PFSK-1 (cell line): ENCODE data around the gene WIPI1. TPM values are rescaled to one million over a fixed set of nuclear protein-coding genes. Genes with fewer than 3 reads are reported as not detected.

Experiments used
- FOXP2 ChIP-seq: optimal IDR thresholded peaks from 2 replicates; pipeline ENCODE3; 2011; ENCODE audit warnings: borderline replicate concordance, control low read depth, inconsistent platforms; ENCODE audit not compliant: insufficient read depth; ENCODE audit errors: extremely low read length, extremely low read depth
- POLR2AphosphoS5 ChIP-seq: IDR thresholded peaks from 2 replicates; pipeline ENCODE4 v1.6.1; 2012; ENCODE audit warnings: low read depth, mild to moderate bottlenecking, control low read depth, low read length, moderate library complexity
- REST ChIP-seq, 2 experiments: IDR thresholded peaks; 2 replicates each; pipeline versions ENCODE4 v1.6.1 to v1.8.0; 2011 to 2012; ENCODE audit warnings: low read depth in 2 of 2, low read length in 2 of 2, control low read depth in 1 of 2, inconsistent platforms in 1 of 2, mild to moderate bottlenecking in 1 of 2, moderate library complexity in 1 of 2; ENCODE audit not compliant: insufficient read depth in 1 of 2
- SIN3A ChIP-seq: IDR thresholded peaks from 2 replicates; pipeline ENCODE4 v1.6.1; 2012; ENCODE audit warnings: mild to moderate bottlenecking, low read length, moderate library complexity, borderline replicate concordance; ENCODE audit not compliant: insufficient read depth
- TAF1 ChIP-seq: IDR thresholded peaks from 2 replicates; pipeline ENCODE4 v1.6.1; 2012; ENCODE audit warnings: low read length, control low read depth, borderline replicate concordance; ENCODE audit not compliant: insufficient read depth
- polyA plus RNA-seq: library from polyadenylated mRNA; unstranded; fragments of >200 nt; gene quantifications from one replicate; pipeline ENCODE4 v1.2.1, GENCODE V29; 2012; ENCODE audit warnings: low read depth, missing spikeins; ENCODE audit not compliant: insufficient read length

WIPI1 gene, protein sequence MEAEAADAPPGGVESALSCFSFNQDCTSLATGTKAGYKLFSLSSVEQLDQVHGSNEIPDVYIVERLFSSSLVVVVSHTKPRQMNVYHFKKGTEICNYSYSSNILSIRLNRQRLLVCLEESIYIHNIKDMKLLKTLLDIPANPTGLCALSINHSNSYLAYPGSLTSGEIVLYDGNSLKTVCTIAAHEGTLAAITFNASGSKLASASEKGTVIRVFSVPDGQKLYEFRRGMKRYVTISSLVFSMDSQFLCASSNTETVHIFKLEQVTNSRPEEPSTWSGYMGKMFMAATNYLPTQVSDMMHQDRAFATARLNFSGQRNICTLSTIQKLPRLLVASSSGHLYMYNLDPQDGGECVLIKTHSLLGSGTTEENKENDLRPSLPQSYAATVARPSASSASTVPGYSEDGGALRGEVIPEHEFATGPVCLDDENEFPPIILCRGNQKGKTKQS
- polyA plus RNA-seq = 32.0 TPM

GRCh38 chr17:68457168-68457538, at the start of gene WIPI1:
WIPI1 (minus strand) TSS chr17:68457496; CDS start chr17:68457421, 75 bp downstream.
- no peak for TF ChIP-seq POLR2AphosphoS5
- no peak for TF ChIP-seq REST (IDR thresholded peaks at IDR 0.05; ENCODE audit: insufficient read depth in 1 of 2, low read depth in 2 of 2, low read length in 2 of 2)
- no peak for TF ChIP-seq FOXP2
- no peak for TF ChIP-seq TAF1
- TF ChIP-seq SIN3A = no peak

- TF ChIP-seq REST (IDR thresholded peaks at IDR 0.05; ENCODE audit: insufficient read depth in 1 of 2, low read depth in 2 of 2, low read length in 2 of 2) (no peak), TAF1 (no peak), SIN3A (no peak), FOXP2 (no peak), POLR2AphosphoS5 (no peak)
Measured at GRCh38 chr17:68505951-68506350, 48.7 kb upstream of the WIPI1 start.

GRCh38 chr17:68501074-68501473, 43.8 kb upstream of the WIPI1 start:
- TF ChIP-seq POLR2AphosphoS5 = no peak

DNA sequence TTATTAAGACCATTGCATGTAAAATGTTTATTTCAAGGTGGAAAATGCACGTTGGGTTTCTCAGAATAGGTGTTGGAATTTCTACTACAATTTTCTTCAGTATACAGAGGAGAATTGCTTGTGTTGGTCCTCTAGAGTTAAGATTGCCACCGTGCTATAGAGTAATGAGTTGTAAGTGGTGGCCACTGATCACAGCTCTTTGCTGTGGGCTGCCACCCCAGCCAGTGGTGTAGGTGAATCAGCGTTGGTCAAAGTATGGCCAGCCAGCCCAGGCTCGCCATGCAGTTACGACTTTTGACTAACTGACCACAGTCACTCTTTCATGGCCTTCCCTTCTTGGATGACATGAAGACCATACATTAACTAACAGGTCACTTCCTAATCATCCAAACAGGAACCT, 42.3 kb upstream of the WIPI1 start:
- TF ChIP-seq POLR2AphosphoS5 (no peak), TAF1 (no peak), FOXP2 (no peak)

DNA sequence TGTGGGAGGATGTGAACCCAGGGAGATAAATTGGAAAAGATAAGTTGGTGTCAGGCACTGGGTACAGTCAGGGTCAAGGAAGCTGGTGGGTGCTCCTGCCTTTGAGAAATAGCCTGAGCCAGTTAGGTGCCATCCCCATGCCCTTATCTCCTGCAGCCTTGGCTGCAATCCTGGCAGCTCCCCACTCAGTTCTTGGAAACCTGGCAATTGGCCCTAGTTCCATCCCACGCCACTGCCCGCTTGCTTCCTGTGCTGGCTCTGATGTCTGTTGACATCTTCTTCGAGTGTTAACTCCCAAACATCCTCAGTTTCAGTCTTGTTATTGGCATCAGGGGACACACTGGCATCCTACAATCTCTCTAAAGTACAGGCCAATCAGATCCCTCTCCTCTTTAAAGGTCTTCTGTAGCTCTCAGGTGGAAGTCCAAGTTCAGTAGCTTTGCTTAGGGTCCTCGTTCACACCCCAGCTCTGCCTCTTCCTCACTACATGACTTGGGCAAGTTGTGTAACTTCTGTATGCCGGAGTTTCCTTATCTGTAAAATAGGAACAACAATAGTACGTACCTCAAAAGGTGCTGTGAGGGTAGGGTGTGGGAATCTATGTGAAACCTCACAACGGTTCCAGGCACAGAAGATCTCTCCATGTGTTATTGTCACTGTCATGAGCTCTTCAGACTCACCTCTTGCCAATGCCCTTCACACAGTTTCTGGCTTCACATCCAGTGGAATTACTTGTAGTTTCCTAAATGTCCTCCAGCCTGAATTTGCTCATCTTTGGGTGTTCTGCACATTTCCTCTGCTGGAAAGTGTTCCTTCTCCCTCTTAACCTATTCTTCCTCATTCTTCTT, 41.4 kb upstream of the WIPI1 start:
- TF ChIP-seq SIN3A (no peak), FOXP2 (no peak), POLR2AphosphoS5 (no peak), TAF1 (no peak), REST (IDR thresholded peaks at IDR 0.05; ENCODE audit: insufficient read depth in 1 of 2, low read depth in 2 of 2, low read length in 2 of 2) (no peak)

DNA sequence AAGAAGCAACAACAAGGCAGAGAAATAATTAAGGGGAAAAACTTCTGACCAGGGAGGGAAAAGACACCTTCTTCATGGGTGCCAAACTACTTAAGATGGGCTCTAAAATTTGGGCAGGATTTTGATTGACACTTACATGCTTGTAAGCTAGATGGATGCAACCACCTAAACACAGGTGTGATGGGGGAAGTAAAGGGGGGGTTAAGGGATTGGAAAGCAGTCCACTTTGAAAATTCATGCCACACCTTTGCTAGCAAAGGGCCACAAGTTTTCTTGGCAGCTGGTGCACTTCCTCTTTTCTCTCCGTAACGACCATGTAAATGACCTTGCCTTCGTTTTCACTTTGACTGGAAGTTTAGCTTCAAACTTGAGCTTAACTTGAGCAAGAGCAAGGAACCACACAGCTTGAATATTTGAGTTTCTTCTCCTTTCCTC, 40.6 kb upstream of the WIPI1 start:
- TF ChIP-seq SIN3A (no peak), REST (IDR thresholded peaks at IDR 0.05; ENCODE audit: insufficient read depth in 1 of 2, low read depth in 2 of 2, low read length in 2 of 2) (no peak), FOXP2 (no peak), TAF1 (no peak), POLR2AphosphoS5 (no peak)
